ENCODE measurements around the gene DENND2A.

The DENND2A gene

DNA sequence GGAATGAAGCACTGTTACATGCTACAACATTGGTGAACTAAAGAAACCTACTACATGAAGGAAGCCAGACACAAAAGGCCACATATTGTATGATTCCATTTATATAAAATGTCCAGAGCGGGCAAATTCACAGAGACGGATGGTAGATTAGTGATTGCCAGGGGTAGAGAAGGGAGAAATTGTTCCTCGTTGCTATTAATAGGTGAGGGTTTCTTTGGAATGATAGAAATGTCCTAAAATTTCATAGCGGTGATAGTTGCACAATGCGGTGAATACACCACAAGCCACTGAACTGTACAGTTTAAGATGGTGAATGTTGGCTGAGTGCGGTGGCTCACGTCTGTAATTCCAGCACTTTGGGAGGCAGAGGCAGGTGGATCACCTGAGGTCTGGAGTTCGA is 29.0 kb downstream of the DENND2A start:
- TF ChIP-seq, protein P1, sequence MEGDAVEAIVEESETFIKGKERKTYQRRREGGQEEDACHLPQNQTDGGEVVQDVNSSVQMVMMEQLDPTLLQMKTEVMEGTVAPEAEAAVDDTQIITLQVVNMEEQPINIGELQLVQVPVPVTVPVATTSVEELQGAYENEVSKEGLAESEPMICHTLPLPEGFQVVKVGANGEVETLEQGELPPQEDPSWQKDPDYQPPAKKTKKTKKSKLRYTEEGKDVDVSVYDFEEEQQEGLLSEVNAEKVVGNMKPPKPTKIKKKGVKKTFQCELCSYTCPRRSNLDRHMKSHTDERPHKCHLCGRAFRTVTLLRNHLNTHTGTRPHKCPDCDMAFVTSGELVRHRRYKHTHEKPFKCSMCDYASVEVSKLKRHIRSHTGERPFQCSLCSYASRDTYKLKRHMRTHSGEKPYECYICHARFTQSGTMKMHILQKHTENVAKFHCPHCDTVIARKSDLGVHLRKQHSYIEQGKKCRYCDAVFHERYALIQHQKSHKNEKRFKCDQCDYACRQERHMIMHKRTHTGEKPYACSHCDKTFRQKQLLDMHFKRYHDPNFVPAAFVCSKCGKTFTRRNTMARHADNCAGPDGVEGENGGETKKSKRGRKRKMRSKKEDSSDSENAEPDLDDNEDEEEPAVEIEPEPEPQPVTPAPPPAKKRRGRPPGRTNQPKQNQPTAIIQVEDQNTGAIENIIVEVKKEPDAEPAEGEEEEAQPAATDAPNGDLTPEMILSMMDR (IDR thresholded peaks at IDR 0.05), result no peak

DNA sequence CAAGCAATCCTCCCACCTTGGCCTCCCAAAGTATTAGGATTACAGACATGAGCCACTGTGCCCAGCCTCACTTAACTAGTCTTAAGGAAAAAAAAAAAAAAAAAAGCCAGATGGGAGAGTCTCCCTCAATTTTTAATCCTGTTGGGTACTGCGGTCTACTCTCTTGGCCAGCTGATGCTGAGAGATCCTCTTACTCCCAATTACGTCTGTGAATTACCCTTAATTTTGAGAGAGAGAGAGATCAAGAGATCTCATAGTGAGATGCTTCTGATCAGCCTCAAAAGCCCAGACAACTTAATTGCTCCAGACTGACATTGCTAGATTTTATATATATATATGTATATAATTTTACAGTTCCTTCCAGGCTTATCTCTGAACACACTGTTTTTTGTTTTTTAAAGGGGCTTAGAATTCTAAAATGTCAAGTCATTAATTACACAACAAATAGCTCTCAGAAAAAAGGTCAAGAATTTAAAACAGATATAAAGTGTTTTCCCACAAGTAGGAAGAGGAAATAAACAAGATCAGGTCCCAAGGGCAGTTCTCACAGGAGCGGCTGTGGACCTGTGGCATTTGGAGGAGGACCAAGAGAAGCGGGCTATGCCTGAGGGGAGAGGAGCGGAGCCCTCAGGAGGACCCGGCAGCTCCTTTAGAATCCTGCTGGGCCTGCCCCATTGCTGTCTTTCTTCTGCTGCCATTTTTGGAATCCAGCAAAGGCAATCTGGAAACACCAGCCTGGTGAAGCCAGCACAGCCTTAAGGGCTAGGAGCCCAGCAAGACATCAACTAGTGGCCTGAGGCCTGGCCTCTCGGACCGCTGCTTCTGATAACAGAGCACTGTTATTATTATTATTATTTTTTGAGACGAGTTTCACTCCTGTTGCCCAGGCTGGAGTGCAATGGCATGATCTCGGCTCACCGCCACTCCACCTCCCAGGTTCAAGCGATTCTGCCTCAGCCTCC is 30.1 kb downstream of the DENND2A start:
- TF ChIP-seq, protein P1 (IDR thresholded peaks at IDR 0.05), result no peak

DNA sequence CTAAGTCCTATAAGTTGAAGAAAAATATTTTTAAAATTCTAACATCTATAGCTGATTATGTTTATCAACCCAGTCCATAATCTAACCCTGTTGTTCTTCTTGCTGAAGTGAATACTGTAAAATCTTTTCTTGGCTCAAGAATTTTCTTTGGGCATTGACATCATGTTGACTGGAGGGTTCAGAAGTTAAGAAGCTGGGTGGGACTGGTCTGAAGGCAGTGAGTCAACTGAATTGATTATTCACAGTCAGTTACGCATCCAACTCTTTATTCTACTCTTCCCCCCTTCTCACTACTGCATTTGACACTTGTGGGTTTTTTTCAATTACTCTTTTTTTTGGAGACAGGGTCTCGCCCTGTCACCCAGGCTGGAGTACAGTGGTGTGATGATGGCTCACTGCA is 31.0 kb downstream of the DENND2A start:
- TF ChIP-seq, protein P1 (IDR thresholded peaks at IDR 0.05), result no peak

DNA sequence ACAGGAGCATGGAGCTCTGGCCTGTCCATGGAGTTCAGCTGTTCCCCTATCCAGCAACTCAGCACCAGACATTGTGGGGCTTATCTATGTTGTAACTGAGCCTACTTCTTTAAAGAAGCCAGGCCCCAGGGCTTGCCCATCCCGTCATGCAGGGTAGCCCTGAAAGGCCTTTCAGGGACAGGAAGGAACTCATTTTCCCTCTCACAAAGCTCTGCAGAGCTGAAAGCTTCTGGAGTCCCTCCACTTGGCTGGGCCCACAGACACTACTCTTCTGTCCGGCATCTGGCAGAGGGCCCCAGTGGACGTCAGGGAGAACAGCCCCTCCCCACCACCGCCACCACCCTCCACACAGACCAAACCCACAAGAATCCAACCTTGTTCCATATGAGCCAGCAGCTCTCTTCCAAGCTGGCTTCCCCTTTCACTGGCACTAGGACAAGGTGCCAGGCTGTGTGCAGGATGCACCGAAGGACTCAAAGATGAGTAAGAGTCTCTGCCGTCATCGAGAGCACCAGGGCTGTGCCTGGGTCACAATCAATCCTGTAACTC is 33.1 kb downstream of the DENND2A start:
- TF ChIP-seq, protein P1 (IDR thresholded peaks at IDR 0.05), result no peak

DNA sequence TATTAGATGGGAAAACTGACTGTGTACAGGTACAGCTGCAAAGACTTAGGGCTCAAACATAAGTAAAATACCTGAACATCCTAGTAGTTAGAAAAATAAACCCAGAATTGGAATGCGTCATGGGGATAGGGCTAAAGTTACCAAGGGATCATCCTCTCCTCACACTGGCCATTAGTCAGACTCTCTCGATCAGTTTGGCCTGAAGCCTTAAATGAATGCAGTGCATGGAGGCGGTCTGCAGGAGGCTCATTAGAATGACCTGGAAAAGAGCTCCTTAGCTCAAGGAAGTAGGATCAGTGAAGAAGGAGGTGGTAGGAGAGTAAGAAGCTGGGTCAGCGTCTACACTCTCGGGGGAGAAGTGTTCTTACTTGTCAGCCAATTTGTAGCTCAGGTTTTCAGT is 35.3 kb downstream of the DENND2A start:
- TF ChIP-seq, protein P1 (IDR thresholded peaks at IDR 0.05), result no peak

DNA sequence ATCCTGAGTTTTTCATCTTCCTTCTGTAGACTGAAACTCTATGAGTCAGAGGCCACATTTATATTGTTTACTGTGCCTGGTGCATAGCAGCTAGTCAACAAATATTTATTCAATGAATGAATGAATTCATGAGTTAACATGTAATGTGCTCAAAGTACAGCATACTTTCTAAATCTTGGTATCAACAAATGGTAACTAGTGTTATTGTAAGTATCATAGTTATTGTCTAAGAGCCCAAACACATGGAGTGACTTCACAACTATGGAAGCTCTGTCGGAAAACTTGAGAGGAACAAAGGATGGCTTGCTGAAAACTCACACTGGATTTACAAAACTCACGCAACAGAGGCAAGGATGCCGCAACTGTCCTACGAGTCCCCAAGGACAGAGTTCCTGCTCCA is 35.9 kb downstream of the DENND2A start:
- TF ChIP-seq, protein P1 (IDR thresholded peaks at IDR 0.05), result no peak

DNA sequence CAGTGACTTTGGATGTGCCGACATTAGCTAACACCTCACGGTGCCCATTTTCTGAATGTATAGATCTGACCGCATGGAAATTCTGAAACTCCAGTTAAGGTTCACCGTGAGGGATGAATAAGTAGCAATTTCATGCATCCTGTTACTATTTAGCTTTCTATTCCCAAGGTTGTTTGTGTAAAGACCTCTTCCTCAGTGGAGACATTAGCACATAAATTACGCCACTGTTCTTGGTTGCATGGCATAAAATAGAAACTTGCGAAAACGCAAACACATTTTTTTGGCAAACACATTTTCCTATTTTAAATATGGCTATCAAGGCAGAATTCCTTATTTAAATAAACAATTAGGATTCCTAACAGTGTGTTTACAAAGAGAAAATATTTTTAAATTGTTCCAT is 36.5 kb downstream of the DENND2A start:
- TF ChIP-seq, protein P1 (IDR thresholded peaks at IDR 0.05), result no peak

Data from LNCAP (cell line).